NCI-H2107 treated with DMSO at 0.1 percent for 48 hours (cell line): ENCODE data around the gene ITIH2.
"Not testable (repeated sequence)": the region's sequence is repeated elsewhere in the genome, so short reads cannot be mapped to it uniquely, and the experiment has no call there.

Source experiments
- DNase-seq: peaks from one replicate; lab custom pipeline; 2025; ENCODE audit not compliant: unreplicated experiment; lab: John Stamatoyannopoulos, UW

The ITIH2 gene

GRCh38 chr10:7696545-7696944 is 6.6 kb upstream of the ITIH2 start:
- no peak for DNase-seq

GRCh38 chr10:7697426-7697825 is 5.7 kb upstream of the ITIH2 start:
- no peak for DNase-seq

GRCh38 chr10:7700577-7701125 is 2.5 kb upstream of the ITIH2 start:
- no peak for DNase-seq

GRCh38 chr10:7701158-7701742 is 1.9 kb upstream of the ITIH2 start:
- DNase-seq, result no peak

GRCh38 chr10:7702288-7702812 is 766 bp upstream of the ITIH2 start:
- DNase-seq, result no peak

- DNase-seq, result no peak
Observed at GRCh38 chr10:7704071-7705016, 1.2 kb downstream of the ITIH2 start.

GRCh38 chr10:7705341-7705740 is 2.2 kb downstream of the ITIH2 start:
- DNase-seq, result no peak

GRCh38 chr10:7706534-7707073 is 3.5 kb downstream of the ITIH2 start:
- DNase-seq, result no peak

- DNase-seq, result no peak
Observed at GRCh38 chr10:7707102-7707501, 4.0 kb downstream of the ITIH2 start.

GRCh38 chr10:7707858-7708622 is 4.9 kb downstream of the ITIH2 start:
- DNase-seq, result no peak

- no peak for DNase-seq
Observed at GRCh38 chr10:7708832-7709231, 5.7 kb downstream of the ITIH2 start.

- DNase-seq, result no peak
Observed at GRCh38 chr10:7710446-7710845, 7.3 kb downstream of the ITIH2 start.

GRCh38 chr10:7711075-7711474 is 8.0 kb downstream of the ITIH2 start:
- not testable (repeated sequence) for DNase-seq

GRCh38 chr10:7715515-7715914 is 12.4 kb downstream of the ITIH2 start:
- no peak for DNase-seq

GRCh38 chr10:7717767-7718166 is 14.7 kb downstream of the ITIH2 start:
- DNase-seq, result no peak

GRCh38 chr10:7718685-7719084 is 15.6 kb downstream of the ITIH2 start:
- DNase-seq, result no peak

- DNase-seq, result no peak
Observed at GRCh38 chr10:7720478-7720877, 17.4 kb downstream of the ITIH2 start.

- no peak for DNase-seq
Observed at GRCh38 chr10:7722927-7723529, 19.9 kb downstream of the ITIH2 start.

GRCh38 chr10:7734821-7735220 is 31.7 kb downstream of the ITIH2 start:
- no peak for DNase-seq
